Endothelial cell of umbilical vein (primary cell): Measurements from ENCODE around the gene PSORS1C1. TPM values are rescaled to one million over a fixed set of nuclear protein-coding genes. Genes with fewer than 3 reads are reported as not detected.
A peak's percentile ranks its signal among the peaks of the same experiment; 100 is the strongest.

ENCODE experiments used
- BruUV-seq: library from RNA; stranded (reverse); fragments of 400-500 nt; replicated peaks from 2 replicates; lab custom pipeline; 2021; lab: Mats Ljungman, UMichigan
- CTCF ChIA-PET: fragments of 300-600, 350-600 bp; sonication (Branson Sonifier 250); formaldehyde crosslinking; loops from one replicate; lab custom pipeline; 2021; ENCODE audit warnings: antibody characterized with exemption, inconsistent platforms; lab: Charles Lee
- POLR2A ChIA-PET: fragments of 300-600, 350-600 bp; sonication (Branson Sonifier 250); formaldehyde crosslinking; loops from one replicate; lab custom pipeline; 2021; ENCODE audit warnings: antibody characterized with exemption, inconsistent platforms; lab: Charles Lee
- DNase-seq: peaks from one replicate; pipeline ENCODE4 v3.0.0-alpha.2; 2011; ENCODE audit warnings: low read depth, low spot score
- FAIRE-seq: peaks from 2 replicates; lab custom pipeline; 2011; peaks lifted over from hg19 to GRCh38; lab: Jason Lieb, UNC
- H2AFZ ChIP-seq: 2 replicates; pipeline ENCODE4 v1.6.0; 2012; ENCODE audit warnings: low read depth, low read length, control low read depth, inconsistent platforms
- H3K27ac ChIP-seq: 2 replicates; pipeline ENCODE4 v1.5.1; 2011; ENCODE audit warnings: low read depth, mild to moderate bottlenecking, control low read depth, low read length, moderate library complexity; ENCODE audit not compliant: insufficient read depth
- H3K27me3 ChIP-seq, 2 experiments: 2 replicates each; pipeline versions ENCODE4 v1.6.0 to v1.6.1; 2011; ENCODE audit warnings: low read length in 2 of 2, mixed read lengths in 1 of 2; ENCODE audit not compliant: control insufficient read depth in 2 of 2, insufficient read depth in 2 of 2
- H3K36me3 ChIP-seq, 2 experiments: 2 replicates in 1 of 2; 3 replicates in 1 of 2; pipeline ENCODE4 v1.5.1; 2011; ENCODE audit warnings: low read length in 2 of 2, mild to moderate bottlenecking in 1 of 2, moderate library complexity in 1 of 2; ENCODE audit not compliant: control insufficient read depth in 2 of 2, insufficient read depth in 2 of 2; ENCODE audit errors: extremely low read depth in 1 of 2
- H3K4me1 ChIP-seq: 3 replicates; pipeline ENCODE4 v1.5.1; 2011; ENCODE audit warnings: mild to moderate bottlenecking, low read length; ENCODE audit not compliant: control insufficient read depth, insufficient read depth; ENCODE audit errors: extremely low read depth
- H3K4me2 ChIP-seq: 2 replicates; pipeline ENCODE4 v1.6.1; 2011; ENCODE audit warnings: low read length, control low read depth, mixed read lengths; ENCODE audit not compliant: insufficient read depth
- H3K4me3 ChIP-seq, 3 experiments: fragments of 200-600 bp in 1 of 3; sonication (generic), shearing (Covaris generic) in 1 of 3; replicated peaks in 1 of 3; 2 replicates each; pipeline ENCODE4 v1.5.1; 2011 to 2016; ENCODE audit warnings: control low read depth in 3 of 3, low read length in 3 of 3, mild to moderate bottlenecking in 2 of 3, inconsistent platforms in 1 of 3, low read depth in 1 of 3, moderate library complexity in 1 of 3; ENCODE audit not compliant: insufficient read depth in 1 of 3
- H3K79me2 ChIP-seq: 2 replicates; pipeline ENCODE4 v1.6.0; 2012; ENCODE audit warnings: low read length, inconsistent platforms; ENCODE audit not compliant: control insufficient read depth, insufficient read depth
- H3K9ac ChIP-seq: replicated peaks from 2 replicates; pipeline ENCODE3; 2011; ENCODE audit warnings: low read length, control low read depth; ENCODE audit not compliant: insufficient read depth; ENCODE audit errors: extremely low read depth
- H3K9me1 ChIP-seq: replicated peaks from 3 replicates; pipeline ENCODE4 v1.6.0; 2011; ENCODE audit warnings: mild to moderate bottlenecking, low read length; ENCODE audit not compliant: control insufficient read depth, insufficient read depth; ENCODE audit errors: extremely low read depth
- H3K9me3 ChIP-seq: replicated peaks from 2 replicates; pipeline ENCODE4 v1.5.1; 2012; ENCODE audit warnings: low read length, inconsistent platforms; ENCODE audit not compliant: control insufficient read depth, insufficient read depth
- H4K20me1 ChIP-seq: replicated peaks from 2 replicates; pipeline ENCODE3; 2011; ENCODE audit warnings: mild to moderate bottlenecking, low read length; ENCODE audit not compliant: control insufficient read depth, insufficient read depth; ENCODE audit errors: extremely low read depth
- CTCF ChIP-seq, 2 donors: IDR thresholded peaks; 1 replicate in 1 of 2; 2 replicates in 1 of 2; pipeline ENCODE4 v1.5.1; 2011; ENCODE audit warnings: low read length in 2 of 2, mild to moderate bottlenecking in 2 of 2, moderate library complexity in 2 of 2, control low read depth in 1 of 2, inconsistent platforms in 1 of 2, low read depth in 1 of 2; ENCODE audit not compliant: insufficient read depth in 1 of 2; ENCODE audit errors: extremely low read depth in 1 of 2
- FOS ChIP-seq: IDR thresholded peaks from 2 replicates; pipeline ENCODE4 v1.6.1; 2011; ENCODE audit warnings: mild to moderate bottlenecking, low read length, moderate library complexity, borderline replicate concordance; ENCODE audit not compliant: insufficient read depth
- dilution Hi-C: fragments of 300-500 bp; cut with MboI; formaldehyde crosslinking; loops from one replicate; pipeline ENCODE4 v1.15.0; 2019; ENCODE audit warnings: low sequenced_read_pairs; ENCODE audit not compliant: extremely low pct_ligation_motif_present
- intact Hi-C: fragments of 100-400 bp; cut with micrococcal nuclease; formaldehyde crosslinking; loops from one replicate; pipeline ENCODE4 v1.10.0; 2022
- polyA plus RNA-seq, 4 experiments: library from polyadenylated mRNA; depleted of rRNA in 3 of 4; stranded (reverse) in 3 of 4; unstranded in 1 of 4; fragments of >200 nt; gene quantifications; 2 replicates each; pipeline versions ENCODE4 v1.2.1 to v1.2.3, GENCODE V29; 2011 to 2012; ENCODE audit warnings: missing spikeins in 1 of 4
- total RNA-seq: library from RNA; stranded (reverse); gene quantifications from 2 replicates; pipeline ENCODE4 v1.2.3, GENCODE V29; 2021

PSORS1C1 gene
- total and polyA plus RNA-seq, 2 donors (not counting 3 experiments of a cell fraction or from before 2014, with no cell fraction given): 1.1 to 13.2 TPM

GRCh38 chr6:31158863-31159855, 44.6 kb downstream of the PSORS1C1 start:
- no peaks in the 10 kb centered on the region for H3K9me1 ChIP-seq
- CTCF ChIA-PET: interaction anchor here (0.7 to 3.7 kb wide), 13 partner anchors 10 to 331 kb away, joined by 3 to 16 read pairs (median 3); partner anchors contain the start of gene PSORS1C2
- H3K4me1 ChIP-seq: peaks cover 12% of the 10 kb centered on the region
- DNase-seq (no peak), FAIRE-seq (peak; percentile 49)
- BruUV-seq: TSS peak; percentile 47
- peak overlapping the region; percentile 68 for H3K9ac ChIP-seq
- intact Hi-C loops: loop anchor here (1.0 kb wide), 3 partner anchors 21 to 37 kb away; no protein-coding TSS in a partner anchor
- peak overlapping the region; percentile 23 for H3K27ac ChIP-seq
- dilution Hi-C loops: no loop called here
- no peaks in the 10 kb centered on the region for H3K9me3 ChIP-seq
- peaks cover 15% of the 10 kb centered on the region for H3K79me2 ChIP-seq
- H2AFZ ChIP-seq: peak overlapping the region; percentile 86
- H4K20me1 ChIP-seq: no peaks in the 10 kb centered on the region
- TF ChIP-seq CTCF (IDR thresholded peaks at IDR 0.05; ENCODE audit: extremely low read depth in 1 of 2, insufficient read depth in 1 of 2, low read depth in 1 of 2, low read length in 2 of 2) (peak in 1 of 2 donors; percentile 10), FOS (no peak)
- no peaks in the 10 kb centered on the region for H3K36me3 ChIP-seq
- peak overlapping the region; percentile 62 to 90 (median 90) for H3K4me3 ChIP-seq
- POLR2A ChIA-PET: interaction anchor here (1.3 kb wide), 1 partner anchor 11 kb away, joined by 3 read pairs; no protein-coding TSS in a partner anchor
- no peaks in the 10 kb centered on the region for H3K27me3 ChIP-seq
- peak overlapping the region; percentile 97 for H3K4me2 ChIP-seq
